HTR-8/SVneo (cell line): ENCODE data around the gene QSOX1.
A peak's percentile ranks its signal among the peaks of the same experiment; 100 is the strongest.

Experiments used
- DNase-seq: peaks from one replicate; pipeline ENCODE4 v3.0.0; 2011; ENCODE audit warnings: low spot score, mixed read lengths; ENCODE audit not compliant: insufficient read length
- FAIRE-seq: peaks from 2 replicates; lab custom pipeline; 2011; peaks lifted over from hg19 to GRCh38; lab: Jason Lieb, UNC

QSOX1 gene

GRCh38 chr1:180167721-180168467 lies 13.2 kb downstream of the QSOX1 start:
- peak; percentile 60 for DNase-seq
- FAIRE-seq, result peak; percentile 49

DNA sequence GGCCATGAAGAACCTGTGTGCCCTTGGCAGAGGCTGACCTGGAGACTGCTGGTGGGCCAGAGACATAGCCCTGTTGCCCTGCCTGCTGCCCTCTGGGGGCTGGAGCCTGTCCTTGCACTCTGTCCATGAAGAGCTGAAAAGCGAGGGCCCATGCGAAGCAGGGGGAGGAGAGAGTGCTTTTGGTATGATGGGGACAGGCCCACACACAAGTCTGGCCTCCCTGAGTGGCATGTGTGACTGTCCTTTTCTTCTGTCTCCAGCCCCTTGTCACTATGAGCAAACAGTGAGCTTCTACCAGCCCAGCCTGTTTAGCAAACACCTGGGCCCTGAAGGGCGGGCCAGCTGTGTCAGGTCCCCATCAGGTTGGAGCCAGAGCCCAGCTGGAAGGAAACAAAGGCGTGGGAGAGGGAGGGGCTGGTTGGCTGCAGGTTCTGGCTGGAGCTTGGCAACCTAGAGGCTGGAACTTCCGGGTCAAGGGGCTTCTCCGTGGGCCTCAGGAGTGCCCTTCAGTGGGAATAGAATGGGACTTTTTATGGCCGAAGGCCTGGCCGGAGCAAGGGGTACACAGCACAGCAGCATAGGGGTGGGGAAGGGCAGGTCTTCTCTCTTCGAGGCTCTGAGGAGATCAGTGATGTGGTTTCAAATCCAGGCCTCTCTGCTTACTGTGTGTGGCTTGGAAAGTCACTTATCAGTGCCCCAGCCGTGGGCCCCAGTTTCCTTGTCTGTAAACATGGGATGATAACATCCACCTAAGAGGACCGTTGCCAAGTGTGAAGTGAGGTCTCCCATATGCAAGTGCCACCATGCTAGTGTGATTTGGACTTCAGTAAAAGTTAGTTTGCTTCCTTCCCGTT lies 14.3 kb downstream of the QSOX1 start:
- no peak for FAIRE-seq
- peak; percentile 74 for DNase-seq

DNA sequence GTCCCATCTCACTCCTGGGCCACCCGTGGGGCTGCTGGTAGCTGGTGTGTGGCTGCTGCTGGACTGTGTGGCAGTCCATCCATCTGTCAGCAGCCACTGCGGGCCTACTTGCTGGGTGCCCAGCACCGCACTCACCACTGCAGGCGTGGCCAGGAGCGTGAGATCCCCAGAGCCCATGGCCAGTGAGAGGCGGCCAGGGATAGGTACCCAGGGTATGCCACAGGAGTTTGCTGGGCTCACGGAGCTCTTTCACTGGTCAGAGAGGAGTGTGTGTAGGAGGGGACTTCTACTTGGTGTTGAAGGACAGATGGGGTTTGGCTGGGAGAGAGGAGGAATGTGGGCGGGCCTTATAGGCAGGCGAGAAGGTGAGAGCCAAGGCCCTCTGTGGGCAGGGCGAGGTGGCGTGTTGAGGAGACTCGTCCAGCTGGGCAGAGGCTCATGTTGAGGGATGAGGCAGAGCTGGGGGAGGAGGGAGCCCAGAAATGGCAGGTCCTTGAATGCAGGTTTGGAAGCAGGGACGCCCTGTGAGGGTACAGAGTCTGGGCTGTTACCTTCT lies 15.0 kb downstream of the QSOX1 start:
- no peak for FAIRE-seq
- DNase-seq, result no peak

DNA sequence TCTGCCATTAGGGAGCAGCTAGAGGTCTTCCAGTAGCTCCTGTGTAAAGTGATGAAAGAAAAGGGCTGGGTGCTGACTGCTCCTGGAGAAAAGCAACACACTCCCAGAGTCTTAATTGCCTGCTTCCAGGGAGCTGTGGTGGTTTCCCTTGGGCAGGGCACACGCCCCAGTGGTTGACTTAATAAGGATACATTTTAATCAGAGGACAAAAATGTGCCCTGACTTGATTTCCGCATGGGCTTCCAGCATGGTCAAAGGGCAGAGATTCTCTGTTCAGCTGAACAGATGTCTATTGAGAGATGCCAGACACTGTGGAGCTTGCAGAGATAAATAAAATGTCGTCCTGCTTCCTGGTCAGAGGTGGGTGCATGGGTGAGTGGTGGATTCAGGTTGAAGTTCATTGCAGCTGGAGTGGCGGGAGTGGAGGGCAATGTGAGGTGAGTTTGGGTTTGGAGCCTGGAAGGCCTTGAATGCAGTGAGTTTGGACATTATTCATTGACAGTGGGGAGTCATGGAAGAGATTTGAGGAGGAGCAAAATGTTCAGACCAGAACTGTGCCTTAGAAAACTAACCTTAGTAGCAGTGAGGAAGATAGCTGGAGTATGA lies 16.0 kb downstream of the QSOX1 start:
- DNase-seq (no peak), FAIRE-seq (no peak)

- FAIRE-seq (no peak), DNase-seq (no peak)
These were observed 17.0 kb downstream of the QSOX1 start for GRCh38 chr1:180171691-180172090.

DNA sequence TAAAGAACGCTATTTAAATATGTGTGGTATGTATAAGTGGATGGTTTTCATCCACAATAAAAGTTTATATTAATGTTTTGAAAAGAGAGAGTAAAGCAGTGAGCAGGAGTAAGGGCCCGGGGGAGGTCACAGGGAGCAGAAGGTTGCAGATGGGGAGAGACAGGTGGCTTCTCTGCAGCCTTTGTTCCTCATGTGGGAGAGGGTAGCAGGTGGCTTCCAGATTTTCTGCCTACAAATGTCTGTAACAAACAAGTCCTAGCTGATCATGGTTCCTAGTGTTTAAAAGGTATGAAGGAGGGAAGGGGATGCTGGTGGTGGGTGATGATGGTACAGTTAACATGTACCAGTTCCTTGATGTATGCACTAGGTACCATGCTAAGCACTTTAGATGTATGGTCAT lies 18.8 kb downstream of the QSOX1 start:
- no peak for DNase-seq
- FAIRE-seq, result no peak

- FAIRE-seq (no peak), DNase-seq (no peak)
These were observed 19.3 kb downstream of the QSOX1 start for GRCh38 chr1:180173952-180174351.

DNA sequence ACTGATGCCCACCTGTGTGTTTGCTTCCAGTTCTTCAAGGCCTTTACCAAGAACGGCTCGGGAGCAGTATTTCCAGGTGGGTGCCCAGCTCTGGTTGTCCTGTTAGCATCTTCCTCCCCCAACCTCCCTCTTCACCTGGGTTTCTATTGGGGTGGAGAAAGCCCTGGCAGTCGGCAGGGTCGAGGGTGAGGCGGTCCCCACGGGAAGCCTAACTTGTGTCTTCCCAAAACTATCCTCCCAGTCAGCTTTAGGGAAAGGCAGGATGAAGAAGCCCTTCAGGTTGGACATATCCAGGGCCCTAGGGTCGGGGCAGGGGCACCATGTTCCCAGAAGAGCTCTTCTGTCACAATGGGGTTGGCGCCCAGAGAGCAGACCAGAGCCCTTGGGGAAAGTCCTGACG lies 20.6 kb downstream of the QSOX1 start:
- DNase-seq, result no peak
- no peak for FAIRE-seq

GRCh38 chr1:180175806-180176205 lies 21.1 kb downstream of the QSOX1 start:
- DNase-seq (no peak), FAIRE-seq (no peak)

- DNase-seq (no peak), FAIRE-seq (no peak)
These were observed 22.3 kb downstream of the QSOX1 start for GRCh38 chr1:180176965-180177364.

DNA sequence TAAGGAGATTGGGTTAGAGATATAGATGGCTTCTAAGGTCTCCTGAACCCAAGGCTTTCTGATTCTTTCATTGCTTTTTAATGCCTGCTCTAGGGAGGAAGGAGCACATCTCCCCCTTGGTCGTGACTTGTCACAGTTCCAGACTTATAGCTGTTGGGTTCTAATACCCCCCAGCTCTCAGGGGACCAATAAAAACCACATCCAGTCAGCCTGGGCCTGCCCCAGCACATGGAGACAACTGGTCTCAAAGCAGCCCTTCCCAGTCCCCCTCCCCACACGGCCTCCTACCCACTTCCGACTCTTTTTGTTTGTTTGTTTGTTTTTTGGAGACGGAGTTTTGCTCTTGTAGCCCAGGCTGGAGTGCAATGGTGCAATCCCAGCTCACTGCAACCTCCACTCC lies 23.3 kb downstream of the QSOX1 start:
- FAIRE-seq, result no peak

DNA sequence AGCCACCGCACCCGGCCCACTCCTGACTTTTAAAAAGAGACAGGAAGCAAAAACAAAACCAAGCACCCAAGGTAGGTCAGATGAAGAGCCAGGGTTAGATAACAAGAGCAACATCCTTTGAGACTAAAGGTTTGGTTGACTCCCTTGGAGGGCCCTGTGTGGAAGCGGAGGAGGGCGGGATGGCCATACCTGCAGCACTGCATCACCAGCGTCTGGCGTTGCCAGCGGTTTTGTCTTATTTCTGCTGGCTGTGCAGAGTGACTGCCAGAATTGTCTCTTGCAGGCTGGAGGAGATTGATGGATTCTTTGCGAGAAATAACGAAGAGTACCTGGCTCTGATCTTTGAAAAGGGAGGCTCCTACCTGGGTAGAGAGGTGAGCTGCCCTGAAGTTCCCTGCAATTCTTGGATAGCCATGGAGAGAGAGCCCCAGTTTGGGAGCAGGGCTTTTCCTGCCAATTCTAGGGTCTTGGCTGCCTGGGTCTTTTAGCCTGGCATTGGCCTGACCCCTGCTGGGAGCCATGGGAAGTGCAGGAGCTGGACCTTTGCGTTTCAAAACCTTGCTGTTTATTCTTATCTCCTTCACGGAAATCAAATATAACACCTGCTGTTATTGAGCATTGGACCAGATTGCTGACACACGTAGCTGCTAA lies 24.0 kb downstream of the QSOX1 start:
- DNase-seq, result peak; percentile 68
- no peak for FAIRE-seq

More for the DNA sequence above, 23.3 kb downstream of the QSOX1 start:
- no peak for DNase-seq

DNA sequence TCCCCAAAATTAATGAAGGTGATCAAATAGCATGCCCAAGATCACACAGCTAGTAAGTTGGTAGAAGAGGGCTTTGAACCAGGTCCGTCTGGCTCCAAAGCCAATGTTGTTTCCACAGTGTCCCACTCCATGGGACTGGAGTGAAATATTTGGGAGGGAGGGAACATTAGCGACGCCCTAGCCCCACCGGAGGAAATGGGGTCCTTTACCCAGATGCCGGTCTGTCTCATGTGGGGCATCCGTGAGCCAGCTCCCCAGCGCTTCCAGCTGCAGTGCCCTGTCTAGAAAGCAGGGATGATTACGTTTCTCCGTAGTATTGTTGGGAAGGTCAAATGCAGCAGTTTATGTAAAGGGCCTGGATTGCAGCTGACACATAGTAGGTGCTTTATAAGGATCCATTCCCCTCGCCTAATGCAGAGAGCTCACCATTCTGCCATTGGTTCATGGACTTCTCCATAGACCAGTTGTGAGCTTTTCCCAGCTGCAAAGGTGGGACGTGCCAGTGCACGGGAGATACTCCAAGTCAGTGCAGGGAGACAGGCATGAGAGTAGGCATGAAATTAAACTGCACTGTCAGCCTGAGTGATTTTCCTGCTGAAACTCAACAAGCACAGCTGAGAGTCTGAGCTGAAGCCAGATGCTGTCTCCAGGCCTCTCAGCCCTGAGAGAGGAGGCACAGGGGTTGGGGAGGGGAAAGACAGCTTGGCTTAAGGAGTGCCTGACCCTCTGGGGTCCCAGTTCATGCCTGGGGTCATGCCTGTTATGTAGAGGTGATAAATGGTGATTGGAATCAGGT lies 24.7 kb downstream of the QSOX1 start:
- FAIRE-seq (no peak), DNase-seq (no peak)

GRCh38 chr1:180181048-180181447 lies 26.4 kb downstream of the QSOX1 start:
- DNase-seq (no peak), FAIRE-seq (no peak)

DNA sequence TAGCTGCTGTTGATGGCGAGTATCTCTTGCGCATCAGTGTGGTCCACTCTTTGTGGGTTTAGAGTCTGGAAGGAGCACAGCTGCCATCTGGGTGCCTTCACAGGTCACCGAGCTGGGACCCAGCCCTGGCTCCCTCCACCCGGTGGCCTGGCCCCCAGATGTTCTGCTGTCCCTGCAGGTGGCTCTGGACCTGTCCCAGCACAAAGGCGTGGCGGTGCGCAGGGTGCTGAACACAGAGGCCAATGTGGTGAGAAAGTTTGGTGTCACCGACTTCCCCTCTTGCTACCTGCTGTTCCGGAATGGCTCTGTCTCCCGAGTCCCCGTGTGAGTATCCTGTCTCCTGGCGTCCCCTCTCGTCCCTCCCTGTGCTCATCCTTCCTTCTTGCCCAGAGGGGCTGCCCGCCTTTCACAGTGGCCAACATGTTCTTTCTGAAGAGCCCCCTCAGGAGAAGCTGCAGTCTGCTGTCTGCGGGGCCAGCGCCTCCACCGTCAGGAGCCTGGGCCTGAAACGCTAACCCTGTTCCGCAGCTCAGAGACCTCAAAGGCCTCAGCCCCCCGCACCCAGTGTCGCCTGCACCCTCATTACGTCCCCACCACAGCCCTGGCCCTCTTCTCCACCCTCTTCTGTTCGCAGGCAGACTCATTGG lies 27.4 kb downstream of the QSOX1 start:
- no peak for FAIRE-seq

GRCh38 chr1:180182643-180183311 lies 28.1 kb downstream of the QSOX1 start:
- FAIRE-seq (no peak), DNase-seq (no peak)

More for the DNA sequence above, 27.4 kb downstream of the QSOX1 start:
- no peak for DNase-seq

GRCh38 chr1:180183426-180183825 lies 28.8 kb downstream of the QSOX1 start:
- no peak for FAIRE-seq
- DNase-seq, result no peak

DNA sequence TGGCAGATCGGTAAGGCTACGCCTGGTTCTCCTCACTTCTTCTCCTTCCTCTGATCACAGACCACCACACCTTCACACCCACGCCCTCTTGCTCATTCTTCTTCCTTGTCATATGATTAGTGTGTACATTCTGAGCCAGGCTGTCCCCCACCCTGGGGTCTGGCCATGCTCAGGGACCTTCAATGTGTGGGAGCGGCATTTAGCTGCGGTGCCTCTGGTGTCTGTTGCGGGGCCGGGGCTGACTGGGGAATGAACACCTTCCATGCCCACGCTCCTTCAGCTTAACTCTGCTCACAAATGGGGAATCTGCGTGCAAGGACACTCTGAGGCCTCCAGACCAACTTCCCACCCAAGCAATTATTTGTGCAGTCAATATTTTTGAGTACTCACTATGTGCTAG lies 29.4 kb downstream of the QSOX1 start:
- DNase-seq (no peak), FAIRE-seq (no peak)
